GM23338 (cell line): ENCODE results near the gene MAN2A2.

Source experiments
- CREB1 ChIP-seq: fragments of 250-450 bp; sonication (Bioruptor Pico); IDR thresholded peaks from 2 replicates; pipeline ENCODE4 v1.5.0; 2020; ENCODE audit warnings: low read depth, mild to moderate bottlenecking, moderate library complexity
- EZH2 ChIP-seq: fragments of 200-600 bp; sonication (generic); IDR thresholded peaks from one replicate; pipeline ENCODE4 v1.8.0; 2017; ENCODE audit warnings: antibody characterized with exemption, mild to moderate bottlenecking, low read depth; ENCODE audit not compliant: unreplicated experiment
- EZH2phosphoT487 ChIP-seq: fragments of 200-600 bp; sonication (generic); IDR thresholded peaks from one replicate; pipeline ENCODE4 v1.8.1; 2018; ENCODE audit warnings: antibody characterized with exemption; ENCODE audit not compliant: unreplicated experiment
- JUNB ChIP-seq: IDR thresholded peaks from one replicate; pipeline ENCODE4 v1.6.1; 2016; ENCODE audit warnings: antibody characterized with exemption; ENCODE audit not compliant: unreplicated experiment
- NANOG ChIP-seq: IDR thresholded peaks from 2 replicates; pipeline ENCODE4 v1.6.1; 2016; ENCODE audit warnings: antibody characterized with exemption, borderline replicate concordance
- POLR2AphosphoS5 ChIP-seq: IDR thresholded peaks from 2 replicates; pipeline ENCODE4 v1.6.1; 2016; ENCODE audit warnings: antibody characterized with exemption, low read depth
- REST ChIP-seq: IDR thresholded peaks from one replicate; pipeline ENCODE4 v1.6.1; 2018; ENCODE audit warnings: antibody characterized with exemption; ENCODE audit not compliant: unreplicated experiment
- ZNF114 ChIP-seq: fragments of 250-450 bp; sonication (Bioruptor Pico); IDR thresholded peaks from 2 replicates; pipeline ENCODE4 v1.5.0; 2020; ENCODE audit warnings: mild to moderate bottlenecking, moderate library complexity
- ZNF331 ChIP-seq: fragments of 250-450 bp; sonication (Bioruptor Pico); IDR thresholded peaks from 2 replicates; pipeline ENCODE4 v1.5.0; 2020; ENCODE audit warnings: low read depth, mild to moderate bottlenecking, moderate library complexity
- TF ChIP-seq, protein P1 (sequence below), 2 experiments: fragments of 200-600 bp in 1 of 2; sonication (generic) in 1 of 2; conservative IDR thresholded peaks; 2 replicates each; pipeline versions ENCODE4 v1.5.1 to v1.6.1; 2016 to 2017; ENCODE audit warnings: antibody characterized with exemption in 2 of 2, low read depth in 2 of 2, mild to moderate bottlenecking in 2 of 2, moderate library complexity in 1 of 2
- TF ChIP-seq, protein P2 (sequence below): IDR thresholded peaks from 2 replicates; pipeline ENCODE4 v1.6.1; 2016; ENCODE audit warnings: antibody characterized with exemption
- TF ChIP-seq, protein P3 (sequence below): fragments of 250-450 bp; sonication (Bioruptor Pico); IDR thresholded peaks from 2 replicates; pipeline ENCODE4 v1.5.0; 2020; ENCODE audit warnings: mild to moderate bottlenecking, moderate library complexity

DNA sequence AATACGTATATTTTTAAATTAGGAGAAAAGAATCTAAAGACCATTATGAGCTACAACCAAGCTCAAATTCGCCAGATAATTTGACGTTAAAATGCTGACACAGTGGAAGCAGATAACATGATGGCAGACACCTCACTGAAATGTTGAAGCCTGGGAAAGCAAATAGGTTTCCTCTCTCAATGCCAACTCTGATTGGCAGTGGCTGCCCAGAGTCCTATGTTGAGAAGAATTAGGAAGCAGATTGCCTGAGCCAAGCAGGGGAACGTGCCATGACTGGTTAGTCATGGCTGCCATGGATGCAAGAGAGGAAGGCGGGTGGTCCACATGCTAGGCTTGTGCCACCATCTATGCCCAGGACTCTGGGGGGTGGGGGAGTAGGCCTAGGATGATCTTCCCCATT lies 35.2 kb downstream of the MAN2A2 start:
- TF ChIP-seq, protein P1, sequence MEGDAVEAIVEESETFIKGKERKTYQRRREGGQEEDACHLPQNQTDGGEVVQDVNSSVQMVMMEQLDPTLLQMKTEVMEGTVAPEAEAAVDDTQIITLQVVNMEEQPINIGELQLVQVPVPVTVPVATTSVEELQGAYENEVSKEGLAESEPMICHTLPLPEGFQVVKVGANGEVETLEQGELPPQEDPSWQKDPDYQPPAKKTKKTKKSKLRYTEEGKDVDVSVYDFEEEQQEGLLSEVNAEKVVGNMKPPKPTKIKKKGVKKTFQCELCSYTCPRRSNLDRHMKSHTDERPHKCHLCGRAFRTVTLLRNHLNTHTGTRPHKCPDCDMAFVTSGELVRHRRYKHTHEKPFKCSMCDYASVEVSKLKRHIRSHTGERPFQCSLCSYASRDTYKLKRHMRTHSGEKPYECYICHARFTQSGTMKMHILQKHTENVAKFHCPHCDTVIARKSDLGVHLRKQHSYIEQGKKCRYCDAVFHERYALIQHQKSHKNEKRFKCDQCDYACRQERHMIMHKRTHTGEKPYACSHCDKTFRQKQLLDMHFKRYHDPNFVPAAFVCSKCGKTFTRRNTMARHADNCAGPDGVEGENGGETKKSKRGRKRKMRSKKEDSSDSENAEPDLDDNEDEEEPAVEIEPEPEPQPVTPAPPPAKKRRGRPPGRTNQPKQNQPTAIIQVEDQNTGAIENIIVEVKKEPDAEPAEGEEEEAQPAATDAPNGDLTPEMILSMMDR (conservative IDR thresholded peaks at IDR 0.05; ENCODE audit: low read depth in 2 of 2), result no peak
- no peak for TF ChIP-seq EZH2
- no peak for TF ChIP-seq REST
- TF ChIP-seq JUNB, result no peak
- TF ChIP-seq POLR2AphosphoS5, result no peak
- no peak for TF ChIP-seq CREB1
- TF ChIP-seq, protein P2, sequence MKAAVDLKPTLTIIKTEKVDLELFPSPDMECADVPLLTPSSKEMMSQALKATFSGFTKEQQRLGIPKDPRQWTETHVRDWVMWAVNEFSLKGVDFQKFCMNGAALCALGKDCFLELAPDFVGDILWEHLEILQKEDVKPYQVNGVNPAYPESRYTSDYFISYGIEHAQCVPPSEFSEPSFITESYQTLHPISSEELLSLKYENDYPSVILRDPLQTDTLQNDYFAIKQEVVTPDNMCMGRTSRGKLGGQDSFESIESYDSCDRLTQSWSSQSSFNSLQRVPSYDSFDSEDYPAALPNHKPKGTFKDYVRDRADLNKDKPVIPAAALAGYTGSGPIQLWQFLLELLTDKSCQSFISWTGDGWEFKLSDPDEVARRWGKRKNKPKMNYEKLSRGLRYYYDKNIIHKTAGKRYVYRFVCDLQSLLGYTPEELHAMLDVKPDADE, result no peak
- no peak for TF ChIP-seq EZH2phosphoT487
- no peak for TF ChIP-seq ZNF114 (CRISPR knock-in tag)
- no peak for TF ChIP-seq ZNF331 (CRISPR knock-in tag)
- no peak for TF ChIP-seq NANOG
- TF ChIP-seq, protein P3, sequence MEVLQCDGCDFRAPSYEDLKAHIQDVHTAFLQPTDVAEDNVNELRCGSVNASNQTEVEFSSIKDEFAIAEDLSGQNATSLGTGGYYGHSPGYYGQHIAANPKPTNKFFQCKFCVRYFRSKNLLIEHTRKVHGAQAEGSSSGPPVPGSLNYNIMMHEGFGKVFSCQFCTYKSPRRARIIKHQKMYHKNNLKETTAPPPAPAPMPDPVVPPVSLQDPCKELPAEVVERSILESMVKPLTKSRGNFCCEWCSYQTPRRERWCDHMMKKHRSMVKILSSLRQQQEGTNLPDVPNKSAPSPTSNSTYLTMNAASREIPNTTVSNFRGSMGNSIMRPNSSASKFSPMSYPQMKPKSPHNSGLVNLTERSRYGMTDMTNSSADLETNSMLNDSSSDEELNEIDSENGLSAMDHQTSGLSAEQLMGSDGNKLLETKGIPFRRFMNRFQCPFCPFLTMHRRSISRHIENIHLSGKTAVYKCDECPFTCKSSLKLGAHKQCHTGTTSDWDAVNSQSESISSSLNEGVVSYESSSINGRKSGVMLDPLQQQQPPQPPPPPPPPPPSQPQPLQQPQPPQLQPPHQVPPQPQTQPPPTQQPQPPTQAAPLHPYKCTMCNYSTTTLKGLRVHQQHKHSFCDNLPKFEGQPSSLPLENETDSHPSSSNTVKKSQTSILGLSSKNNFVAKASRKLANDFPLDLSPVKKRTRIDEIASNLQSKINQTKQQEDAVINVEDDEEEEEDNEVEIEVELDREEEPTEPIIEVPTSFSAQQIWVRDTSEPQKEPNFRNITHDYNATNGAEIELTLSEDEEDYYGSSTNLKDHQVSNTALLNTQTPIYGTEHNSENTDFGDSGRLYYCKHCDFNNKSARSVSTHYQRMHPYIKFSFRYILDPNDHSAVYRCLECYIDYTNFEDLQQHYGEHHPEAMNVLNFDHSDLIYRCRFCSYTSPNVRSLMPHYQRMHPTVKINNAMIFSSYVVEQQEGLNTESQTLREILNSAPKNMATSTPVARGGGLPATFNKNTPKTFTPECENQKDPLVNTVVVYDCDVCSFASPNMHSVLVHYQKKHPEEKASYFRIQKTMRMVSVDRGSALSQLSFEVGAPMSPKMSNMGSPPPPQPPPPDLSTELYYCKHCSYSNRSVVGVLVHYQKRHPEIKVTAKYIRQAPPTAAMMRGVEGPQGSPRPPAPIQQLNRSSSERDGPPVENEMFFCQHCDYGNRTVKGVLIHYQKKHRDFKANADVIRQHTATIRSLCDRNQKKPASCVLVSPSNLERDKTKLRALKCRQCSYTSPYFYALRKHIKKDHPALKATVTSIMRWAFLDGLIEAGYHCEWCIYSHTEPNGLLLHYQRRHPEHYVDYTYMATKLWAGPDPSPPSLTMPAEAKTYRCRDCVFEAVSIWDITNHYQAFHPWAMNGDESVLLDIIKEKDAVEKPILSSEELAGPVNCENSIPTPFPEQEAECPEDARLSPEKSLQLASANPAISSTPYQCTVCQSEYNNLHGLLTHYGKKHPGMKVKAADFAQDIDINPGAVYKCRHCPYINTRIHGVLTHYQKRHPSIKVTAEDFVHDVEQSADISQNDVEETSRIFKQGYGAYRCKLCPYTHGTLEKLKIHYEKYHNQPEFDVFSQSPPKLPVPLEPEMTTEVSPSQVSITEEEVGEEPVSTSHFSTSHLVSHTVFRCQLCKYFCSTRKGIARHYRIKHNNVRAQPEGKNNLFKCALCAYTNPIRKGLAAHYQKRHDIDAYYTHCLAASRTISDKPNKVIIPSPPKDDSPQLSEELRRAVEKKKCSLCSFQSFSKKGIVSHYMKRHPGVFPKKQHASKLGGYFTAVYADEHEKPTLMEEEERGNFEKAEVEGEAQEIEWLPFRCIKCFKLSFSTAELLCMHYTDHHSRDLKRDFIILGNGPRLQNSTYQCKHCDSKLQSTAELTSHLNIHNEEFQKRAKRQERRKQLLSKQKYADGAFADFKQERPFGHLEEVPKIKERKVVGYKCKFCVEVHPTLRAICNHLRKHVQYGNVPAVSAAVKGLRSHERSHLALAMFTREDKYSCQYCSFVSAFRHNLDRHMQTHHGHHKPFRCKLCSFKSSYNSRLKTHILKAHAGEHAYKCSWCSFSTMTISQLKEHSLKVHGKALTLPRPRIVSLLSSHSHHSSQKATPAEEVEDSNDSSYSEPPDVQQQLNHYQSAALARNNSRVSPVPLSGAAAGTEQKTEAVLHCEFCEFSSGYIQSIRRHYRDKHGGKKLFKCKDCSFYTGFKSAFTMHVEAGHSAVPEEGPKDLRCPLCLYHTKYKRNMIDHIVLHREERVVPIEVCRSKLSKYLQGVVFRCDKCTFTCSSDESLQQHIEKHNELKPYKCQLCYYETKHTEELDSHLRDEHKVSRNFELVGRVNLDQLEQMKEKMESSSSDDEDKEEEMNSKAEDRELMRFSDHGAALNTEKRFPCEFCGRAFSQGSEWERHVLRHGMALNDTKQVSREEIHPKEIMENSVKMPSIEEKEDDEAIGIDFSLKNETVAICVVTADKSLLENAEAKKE (CRISPR knock-in tag), result no peak
